Stimulated activated CD4-positive, alpha-beta T cell treated with anti-CD3 and anti-CD28 coated beads, TNF-alpha, amount 100 ng/mL, for 1 hour (primary cell): Measurements from ENCODE around the gene SETD9.

Experiments used
- DNase-seq, 3 donors: peaks; one replicate each; pipeline ENCODE4 v3.0.0-alpha.2; 2020; ENCODE audit warnings: low read depth in 3 of 3, low spot score in 1 of 3

Gene SETD9, protein sequence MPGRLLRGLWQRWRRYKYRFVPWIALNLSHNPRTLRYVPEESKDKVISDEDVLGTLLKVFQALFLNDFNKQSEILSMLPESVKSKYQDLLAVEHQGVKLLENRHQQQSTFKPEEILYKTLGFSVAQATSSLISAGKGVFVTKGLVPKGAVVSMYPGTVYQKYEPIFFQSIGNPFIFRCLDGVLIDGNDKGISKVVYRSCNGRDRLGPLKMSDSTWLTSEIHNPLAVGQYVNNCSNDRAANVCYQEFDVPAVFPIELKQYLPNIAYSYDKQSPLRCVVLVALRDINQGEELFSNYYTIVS

DNA sequence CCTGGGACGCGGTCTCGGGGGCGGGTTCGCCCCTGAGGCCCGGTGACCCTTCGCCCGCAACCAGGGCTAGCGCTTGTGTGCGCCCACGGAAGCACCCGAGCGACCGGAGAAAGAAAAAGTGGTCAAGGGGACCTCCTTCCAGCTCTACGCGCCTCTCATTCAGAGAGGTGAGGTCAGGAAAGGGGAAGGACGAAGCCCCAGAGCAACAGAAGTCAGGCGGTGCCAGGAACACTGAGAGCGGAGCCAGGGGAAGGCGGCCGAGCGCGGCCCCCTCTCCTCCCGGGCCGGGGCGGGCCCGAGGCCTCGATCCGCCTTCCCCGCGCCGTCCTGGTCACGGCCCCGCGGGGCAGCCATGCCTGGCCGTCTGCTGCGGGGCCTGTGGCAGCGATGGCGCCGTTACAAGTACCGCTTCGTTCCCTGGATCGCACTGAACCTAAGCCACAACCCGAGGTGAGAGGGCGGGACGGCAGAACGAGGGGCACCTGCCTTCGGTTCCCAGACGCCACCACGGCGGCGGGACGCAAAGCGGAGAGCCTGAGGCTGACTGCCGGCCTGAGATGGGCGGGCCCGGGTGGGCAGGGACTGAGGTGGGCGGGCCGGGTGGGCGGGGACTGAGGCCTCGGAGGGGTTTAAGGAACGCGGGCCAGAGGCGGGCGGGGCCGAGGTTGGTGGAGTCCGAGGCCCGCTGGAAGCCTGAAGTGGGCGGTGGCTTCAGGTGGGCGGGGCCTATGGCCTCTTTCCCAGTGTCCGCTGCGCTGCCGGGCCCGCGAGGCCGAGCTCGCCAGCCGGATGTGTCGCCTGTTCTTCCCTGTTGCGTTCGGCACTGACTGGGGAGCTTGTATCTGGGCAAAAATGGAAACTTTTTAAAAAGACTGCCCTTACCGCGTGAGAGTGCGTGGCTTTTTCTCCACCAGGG is at the start of gene SETD9:
Gene SETD9 (plus strand): TSS at position 303 of the 916 bp plus-strand sequence. CDS start 50 bp downstream, at position 353.
- peak; percentile 56 to 79 (median 73) for DNase-seq

DNA sequence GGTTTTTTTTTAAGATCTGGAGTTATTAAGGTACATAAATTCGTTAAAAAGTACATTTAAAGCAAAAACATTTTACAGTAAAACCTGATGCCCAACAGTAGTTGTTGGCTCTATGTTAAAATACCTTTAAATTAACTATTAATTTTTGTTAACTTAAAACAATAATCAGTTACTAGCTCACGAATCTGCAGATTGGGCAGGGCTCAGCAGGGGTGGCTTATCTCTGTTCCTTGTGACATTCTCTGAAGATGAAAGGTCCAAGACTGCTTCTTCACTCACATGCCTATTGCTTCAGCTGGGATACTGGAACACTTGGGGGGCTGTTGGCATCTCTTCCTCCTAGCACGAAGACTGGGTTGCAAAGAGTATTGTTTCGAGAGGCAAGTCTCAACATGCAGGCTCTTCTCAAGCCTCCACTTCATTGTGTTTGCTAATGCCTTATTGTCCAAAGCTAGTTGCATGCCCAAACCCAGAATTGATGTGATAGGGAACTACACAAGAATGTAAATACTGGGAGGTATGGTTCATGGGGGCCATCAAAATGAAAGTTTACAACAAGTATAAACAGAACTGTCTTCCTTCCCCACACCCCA is 47.4 kb upstream of the SETD9 start:
- DNase-seq, result no peak

DNA sequence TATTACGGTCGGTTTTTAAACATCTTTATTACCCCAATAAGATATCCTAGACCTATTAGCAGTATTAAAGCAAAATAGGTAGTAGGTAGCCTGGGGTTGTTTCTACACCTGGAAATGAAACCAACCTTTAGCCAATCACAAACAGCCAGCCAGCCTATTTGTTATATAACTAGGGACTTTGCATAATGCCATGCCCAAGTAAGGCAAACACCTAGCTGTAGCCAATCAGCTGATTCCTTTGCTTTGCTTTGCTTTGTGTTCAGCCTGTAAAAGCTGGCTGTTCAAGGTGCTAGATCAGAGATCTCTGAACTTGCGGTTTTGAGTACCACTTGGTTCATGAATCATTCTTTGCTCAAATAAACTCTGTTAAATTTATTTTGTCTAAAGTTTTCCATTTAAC is 46.5 kb upstream of the SETD9 start:
- no peak for DNase-seq

DNA sequence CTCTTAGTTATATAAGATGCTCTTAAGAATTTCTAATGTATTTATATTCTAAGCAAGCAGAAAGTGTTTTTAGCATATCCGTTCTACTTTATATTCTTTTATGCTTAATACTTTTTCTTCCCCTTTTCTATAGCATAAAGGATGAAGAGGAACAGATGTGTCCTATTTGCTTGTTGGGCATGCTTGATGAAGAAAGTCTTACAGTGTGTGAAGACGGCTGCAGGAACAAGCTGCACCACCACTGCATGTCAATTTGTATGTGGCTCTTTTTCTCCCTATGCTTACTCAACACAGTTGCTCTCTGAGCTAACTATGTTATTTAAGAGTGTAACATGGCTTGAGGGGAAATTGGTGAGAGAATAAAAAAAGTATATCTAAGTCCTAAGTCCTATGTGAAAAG is 37.6 kb upstream of the SETD9 start:
- no peak for DNase-seq

DNA sequence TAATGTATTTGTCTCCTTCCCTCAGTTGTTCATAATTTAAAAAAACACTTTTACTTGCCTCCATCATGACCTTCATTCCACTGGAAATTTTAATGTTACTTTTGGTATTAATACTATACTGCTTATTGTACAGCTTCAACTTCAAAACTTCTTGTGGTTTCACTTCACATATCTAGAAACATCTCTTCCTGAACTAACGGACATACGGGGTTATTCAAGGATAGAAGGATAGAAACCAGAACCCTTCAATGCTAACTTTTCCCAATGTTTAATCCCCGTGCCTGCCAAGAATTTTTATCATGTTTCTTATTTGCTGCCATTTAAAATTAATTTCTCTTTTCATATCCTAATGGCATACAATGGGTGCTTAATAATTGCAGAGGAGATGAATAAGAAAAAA is 36.3 kb upstream of the SETD9 start:
- no peak for DNase-seq

DNA sequence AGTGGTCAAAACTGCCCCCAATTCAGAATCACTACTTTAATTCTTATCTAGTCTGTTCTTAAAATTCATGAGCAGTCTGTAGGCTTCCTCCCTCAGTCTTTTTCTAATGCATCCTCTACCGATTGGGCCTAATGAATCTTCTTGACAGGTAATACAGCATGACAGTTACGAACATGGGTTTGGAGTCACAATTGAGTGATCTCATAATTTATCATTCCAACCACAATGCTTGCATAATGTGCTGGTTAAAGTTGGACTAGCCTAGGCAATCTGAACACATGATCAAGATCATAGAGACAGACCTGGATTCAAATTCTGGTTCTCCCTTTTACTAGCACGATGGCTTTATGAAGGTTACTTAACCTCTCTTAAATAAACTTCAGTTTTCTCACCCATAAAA is 33.1 kb upstream of the SETD9 start:
- DNase-seq, result no peak

DNA sequence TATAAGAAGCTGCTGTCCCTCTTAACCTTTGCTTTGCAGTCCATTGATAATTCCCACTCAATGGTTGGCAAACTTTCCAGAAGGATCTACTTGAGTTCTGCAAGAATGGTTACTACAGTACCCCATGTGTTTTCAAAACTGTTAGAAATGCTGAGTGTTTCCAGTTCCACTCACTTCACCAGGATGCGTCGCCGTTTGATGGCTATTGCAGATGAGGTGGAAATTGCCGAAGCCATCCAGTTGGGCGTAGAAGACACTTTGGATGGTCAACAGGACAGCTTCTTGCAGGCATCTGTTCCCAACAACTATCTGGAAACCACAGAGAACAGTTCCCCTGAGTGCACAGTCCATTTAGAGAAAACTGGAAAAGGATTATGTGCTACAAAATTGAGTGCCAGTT is 27.8 kb upstream of the SETD9 start:
- no peak for DNase-seq

DNA sequence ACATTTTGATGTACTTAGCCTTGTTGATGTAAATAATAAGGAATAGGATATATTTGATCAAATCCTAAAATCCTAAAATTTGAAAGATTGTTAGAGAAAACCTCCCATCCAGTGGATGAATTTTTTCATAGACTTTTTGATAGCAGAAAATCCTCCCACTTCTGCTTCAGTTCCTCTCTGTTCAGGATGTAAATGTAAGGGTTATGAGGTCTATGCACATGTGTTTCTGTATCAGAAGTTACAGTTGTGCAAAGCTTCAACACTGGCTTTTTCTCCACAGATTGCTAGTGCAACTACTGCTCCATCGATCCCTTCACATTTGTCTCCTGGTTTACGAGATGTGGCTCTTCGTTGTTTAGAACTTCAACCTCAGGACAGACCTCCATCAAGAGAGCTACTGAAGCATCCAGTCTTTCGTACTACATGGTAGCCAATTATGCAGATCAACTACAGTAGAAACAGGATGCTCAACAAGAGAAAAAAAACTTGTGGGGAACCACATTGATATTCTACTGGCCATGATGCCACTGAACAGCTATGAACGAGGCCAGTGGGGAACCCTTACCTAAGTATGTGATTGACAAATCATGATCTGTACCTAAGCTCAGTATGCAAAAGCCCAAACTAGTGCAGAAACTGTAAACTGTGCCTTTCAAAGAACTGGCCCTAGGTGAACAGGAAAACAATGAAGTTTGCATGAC is 16.0 kb upstream of the SETD9 start:
- no peak for DNase-seq

DNA sequence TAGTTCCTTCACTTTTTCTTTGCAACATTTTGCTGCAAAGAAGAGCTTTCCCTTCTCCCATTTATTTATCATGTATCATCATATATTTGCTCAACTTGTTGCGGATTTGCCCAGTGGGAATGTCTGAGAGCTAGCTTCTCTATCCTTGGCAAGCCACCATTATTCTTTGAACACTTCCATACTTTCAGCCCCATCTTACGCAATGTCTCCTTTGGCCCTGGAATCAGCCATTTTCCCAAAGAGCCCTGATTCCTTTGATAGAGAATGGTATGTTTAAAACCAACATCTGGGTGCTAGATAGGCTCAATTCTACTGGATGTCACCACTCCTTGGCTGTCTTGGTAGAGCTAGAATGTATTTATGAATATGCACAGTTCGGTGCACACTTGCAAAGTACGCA is 12.6 kb upstream of the SETD9 start:
- DNase-seq, result no peak

DNA sequence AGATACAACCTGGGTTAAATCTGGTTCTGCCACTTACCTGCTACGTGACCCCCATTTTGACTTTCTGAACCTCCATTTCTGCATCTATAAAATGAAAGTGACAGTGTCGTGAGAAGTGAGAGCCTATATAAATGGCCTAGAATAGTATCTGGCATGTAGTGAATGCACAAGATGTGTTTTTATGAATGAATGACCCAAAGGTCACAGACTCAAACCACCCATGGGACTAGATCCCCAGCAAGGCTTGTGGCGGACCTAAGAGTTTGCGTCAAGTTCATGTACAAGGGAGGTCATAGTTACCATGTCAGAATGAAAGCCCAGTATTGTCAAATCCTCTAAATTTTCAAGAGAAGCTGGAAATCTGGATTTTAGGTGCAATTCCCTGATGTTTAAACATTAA is 11.2 kb upstream of the SETD9 start:
- no peak for DNase-seq

DNA sequence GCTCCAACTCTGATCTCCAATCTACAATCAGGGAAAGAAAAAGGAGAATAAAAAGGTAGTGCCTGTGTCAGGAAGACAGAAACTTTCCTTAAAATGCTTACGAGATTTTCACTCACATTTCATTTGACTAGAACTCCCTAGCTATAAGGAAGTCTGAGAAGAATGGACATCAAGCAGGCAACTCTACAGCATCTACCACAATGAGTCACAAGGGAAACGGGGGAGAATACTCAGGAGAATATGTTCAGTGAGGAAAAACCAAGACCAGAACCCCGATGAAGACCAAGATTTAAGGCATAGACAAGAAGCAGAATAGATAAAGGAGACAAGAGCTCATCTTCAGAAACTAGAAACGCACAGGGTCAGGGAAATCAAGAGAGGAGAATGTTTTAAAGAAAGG is 9.0 kb upstream of the SETD9 start:
- DNase-seq, result no peak

DNA sequence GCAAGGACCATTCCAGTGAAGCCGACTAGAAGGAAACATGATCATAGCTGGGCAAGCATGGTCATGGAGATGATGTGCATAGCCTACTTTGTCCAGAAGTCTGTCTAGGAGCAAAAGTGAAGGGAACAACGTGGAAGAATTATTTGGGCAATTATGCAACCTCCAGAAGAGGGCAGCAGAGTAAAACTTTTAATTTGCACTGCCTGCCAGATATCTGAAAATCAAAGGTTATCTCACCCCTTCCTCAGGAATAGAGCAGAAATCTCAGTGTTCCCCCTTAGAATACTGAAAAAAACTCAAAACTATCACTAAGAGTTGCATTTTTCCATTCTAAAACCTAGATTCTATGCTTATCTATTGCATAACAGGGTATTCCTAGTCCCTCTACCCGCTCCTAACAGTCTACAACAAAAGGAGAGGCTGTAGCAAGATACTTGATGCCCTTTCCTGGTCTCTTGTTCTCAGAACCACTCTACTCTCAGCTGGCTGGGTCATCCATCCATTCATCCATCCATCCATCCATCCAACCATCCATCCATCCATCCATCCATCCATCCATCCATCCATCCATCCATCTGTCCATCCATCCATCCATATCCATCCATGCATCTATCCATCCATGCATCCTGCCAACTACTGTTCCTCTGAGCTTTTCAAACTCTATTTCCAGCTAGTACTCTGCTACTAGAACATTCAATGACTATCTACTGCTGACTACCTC is 8.4 kb upstream of the SETD9 start:
- no peak for DNase-seq

DNA sequence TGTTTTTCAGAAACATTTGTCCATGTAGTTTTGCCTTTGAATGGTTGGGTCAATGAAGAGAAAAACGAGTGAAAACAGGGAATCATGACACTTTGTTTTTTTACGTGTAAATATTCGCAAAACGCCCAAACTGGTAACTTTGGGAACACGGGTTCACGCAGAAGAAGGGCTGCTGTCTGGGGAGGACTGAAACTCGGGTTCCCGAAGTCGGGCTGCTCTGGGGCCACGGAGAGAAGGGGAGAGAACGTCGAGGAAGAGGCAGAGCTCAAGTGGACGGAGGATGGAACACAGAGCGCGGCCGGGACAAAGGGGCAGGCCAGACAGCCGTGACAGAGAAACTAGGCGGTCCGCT is 478 bp upstream of the SETD9 start:
- no peak for DNase-seq

DNA sequence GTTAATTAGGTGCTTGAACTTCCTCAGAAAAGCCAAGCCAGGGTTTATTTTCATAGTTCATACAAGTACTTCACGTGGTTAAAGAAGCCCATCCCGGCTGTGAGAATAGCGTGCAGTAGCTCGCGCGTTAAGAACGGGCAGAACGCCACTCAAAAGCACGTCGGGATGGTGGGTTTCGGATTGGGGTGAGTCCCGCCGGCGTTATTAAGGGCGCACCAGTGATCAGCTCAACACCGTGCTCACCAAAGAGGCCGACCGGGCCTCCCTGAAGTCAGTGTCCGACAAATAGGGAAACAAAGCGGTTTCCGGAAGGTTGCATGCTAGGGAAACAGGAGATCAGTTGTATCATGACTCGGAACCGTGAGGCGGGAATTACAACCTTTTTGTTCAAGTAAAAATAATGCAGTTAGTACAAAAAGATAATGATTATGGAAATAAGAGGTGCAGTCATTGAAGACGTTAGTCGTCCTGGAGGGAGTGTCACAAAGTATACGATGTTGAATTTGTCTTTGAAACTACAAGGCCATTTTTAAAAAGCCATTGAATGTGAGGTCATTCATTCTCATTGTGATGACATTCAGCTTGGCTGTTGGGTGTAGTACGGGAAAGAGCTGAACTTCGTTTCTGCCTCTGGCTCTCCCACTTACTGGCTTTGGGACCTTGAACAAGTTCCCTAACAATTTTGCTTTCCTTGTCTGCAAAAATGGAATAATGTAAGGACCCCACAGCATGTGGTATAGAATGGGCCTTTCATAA is 992 bp downstream of the SETD9 start:
- peak in 1 of 3 donors; percentile 20 for DNase-seq

DNA sequence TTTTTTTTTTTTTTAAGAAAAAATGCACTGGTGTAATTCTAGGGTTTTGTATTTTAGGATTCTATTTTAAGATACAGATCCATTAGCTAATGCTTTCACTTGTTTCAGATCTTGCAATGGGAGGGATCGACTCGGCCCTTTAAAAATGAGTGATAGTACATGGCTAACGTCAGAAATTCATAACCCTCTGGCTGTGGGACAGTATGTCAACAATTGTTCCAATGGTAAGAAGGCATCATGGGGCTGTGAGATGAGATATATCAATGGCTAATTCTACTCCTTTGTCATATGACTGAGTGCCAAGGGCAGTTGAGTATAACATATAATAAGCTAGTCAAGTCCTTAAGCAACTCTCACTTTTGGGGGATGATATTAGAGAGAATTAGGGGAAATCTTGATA is 4.4 kb downstream of the SETD9 start:
- DNase-seq, result no peak

DNA sequence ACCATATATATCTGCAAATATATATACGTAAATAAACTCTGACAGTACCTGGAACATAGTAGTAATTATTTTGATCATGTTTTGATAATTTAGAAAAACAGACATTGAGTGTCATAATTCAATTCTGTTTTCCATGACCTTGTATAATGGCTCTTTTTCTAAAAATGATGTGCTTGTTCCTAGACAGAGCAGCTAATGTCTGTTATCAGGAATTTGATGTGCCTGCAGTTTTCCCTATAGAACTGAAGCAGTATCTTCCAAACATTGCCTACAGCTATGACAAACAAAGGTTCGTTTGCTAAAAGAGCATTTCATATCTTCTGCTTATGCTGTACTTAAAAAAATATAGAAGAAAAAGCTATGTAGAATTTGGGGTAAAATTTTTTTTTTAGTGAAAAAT is 5.3 kb downstream of the SETD9 start:
- DNase-seq, result no peak

DNA sequence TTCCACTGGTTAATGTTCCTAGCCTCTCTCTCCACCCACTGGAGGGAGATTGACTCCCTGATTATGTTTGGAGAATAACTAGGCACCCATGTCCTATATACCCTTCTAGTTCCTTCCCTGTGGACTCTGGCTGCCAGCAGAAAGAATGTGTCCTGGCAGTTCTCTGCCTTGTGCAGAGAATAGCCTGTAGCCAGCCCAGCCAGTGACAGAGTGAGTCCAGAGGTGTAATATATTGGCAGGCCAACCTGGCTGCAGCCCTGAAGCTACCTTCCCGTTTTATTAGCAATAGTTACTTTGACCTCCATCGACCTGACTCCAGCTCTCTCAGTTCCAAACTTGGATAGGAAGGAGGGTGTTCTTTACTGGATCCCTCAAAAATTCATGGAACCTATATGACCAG is 8.1 kb downstream of the SETD9 start:
- DNase-seq, result no peak

DNA sequence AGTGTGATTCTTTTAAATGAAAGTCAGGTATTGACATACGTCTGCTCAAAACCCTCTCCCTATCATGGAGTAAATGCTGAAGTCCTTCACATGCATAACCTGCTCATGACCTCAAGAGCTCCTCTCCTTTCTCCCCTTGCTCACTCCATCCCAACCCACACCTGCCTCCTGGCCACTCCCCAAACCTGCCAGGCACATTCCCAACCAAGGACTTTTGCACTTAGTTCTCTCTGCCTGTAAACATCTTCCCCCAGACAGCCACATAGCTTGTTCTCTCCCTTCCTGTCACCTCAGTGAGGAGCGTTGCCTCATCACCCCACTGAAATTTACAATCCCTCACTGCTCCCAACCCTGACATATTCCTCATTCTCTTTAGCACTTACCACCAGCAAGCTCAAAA is 8.7 kb downstream of the SETD9 start:
- DNase-seq, result no peak

DNA sequence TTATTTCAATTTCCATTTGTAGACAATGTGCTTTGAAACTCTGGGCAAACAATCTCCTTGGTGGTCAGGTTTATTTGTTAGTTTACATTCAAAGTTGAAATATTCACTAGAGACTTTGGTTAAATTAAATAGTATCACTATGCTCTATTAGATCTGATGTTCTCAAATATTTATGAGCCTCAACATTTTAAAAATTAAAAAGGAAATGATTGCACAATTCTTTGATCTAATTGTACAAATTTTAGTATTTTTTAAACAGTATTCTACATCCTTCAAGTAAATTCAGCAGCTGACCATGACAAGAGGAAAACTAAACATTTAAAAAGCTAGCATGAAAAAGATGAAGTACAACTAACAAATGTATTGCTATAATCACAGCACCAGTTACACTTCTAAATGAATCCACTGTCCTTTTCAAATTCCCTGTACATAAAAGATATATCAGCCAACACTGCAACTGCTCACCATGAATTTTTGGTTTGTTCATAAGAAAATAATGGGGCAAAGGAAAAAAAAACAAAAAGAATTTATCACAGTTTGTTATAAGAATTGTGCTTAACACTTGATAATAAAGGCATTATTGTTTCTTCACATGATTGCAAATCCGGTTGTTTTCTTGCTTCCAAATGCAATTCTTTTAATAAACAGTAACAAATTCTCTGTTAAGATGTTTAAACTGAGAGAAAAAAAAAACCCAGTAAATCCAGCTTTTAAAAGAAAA is 10.7 kb downstream of the SETD9 start:
- DNase-seq, result no peak

DNA sequence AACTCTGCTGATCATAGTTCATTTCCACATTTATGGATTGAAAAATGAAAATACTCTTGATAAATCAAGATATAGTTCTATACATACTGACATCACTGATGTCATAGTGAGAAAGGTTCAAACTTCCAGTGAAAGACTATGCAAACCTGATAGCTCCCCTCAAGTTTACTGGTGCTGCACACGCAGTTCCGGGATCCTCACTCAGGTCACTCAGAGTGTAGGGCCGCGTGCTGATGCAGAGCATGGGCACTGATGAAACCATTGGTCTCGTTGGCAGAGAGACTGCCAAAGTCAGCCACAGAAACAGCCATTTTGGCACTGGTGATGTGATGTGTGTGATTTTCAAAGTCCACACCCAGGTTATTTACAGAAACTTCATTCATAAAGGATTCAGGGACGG is 13.5 kb downstream of the SETD9 start:
- no peak for DNase-seq
